Right lobe of liver (tissue), 6 donors: ENCODE results near the gene KLHDC1. TPM values are rescaled to one million over a fixed set of nuclear protein-coding genes. Genes with fewer than 3 reads are reported as not detected.
"Not testable (repeated sequence)": the region's sequence is repeated elsewhere in the genome, so short reads cannot be mapped to it uniquely, and the experiment has no call there.

Source experiments
- ATAC-seq, 4 donors: fragments of 200-7000 bp; cut with Tn5 transposase; one replicate each; pipeline ENCODE4 v1.9.1; 2020; ENCODE audit warnings: mild to moderate bottlenecking in 4 of 4, moderate library complexity in 4 of 4
- DNase-seq, 3 donors: peaks; one replicate each; pipeline ENCODE4 v3.0.0-alpha.2; 2020
- H3K27ac ChIP-seq, 3 donors: fragments of 200-600 bp; one replicate each; pipeline ENCODE4 v1.8.0; 2022
- H3K27me3 ChIP-seq, 2 donors: fragments of 200-600 bp; one replicate each; pipeline ENCODE4 v1.8.0; 2022
- H3K36me3 ChIP-seq, 4 donors: fragments of 200-600 bp; sonication (generic) in 1 of 4; one replicate each; pipeline versions ENCODE4 v1.5.1 to v1.8.0; 2017 to 2022; ENCODE audit warnings: control low read depth in 1 of 4
- H3K4me1 ChIP-seq, 4 donors: fragments of 200-600 bp; sonication (generic) in 1 of 4; one replicate each; pipeline versions ENCODE4 v1.5.1 to v1.8.0; 2017 to 2022; ENCODE audit warnings: control low read depth in 1 of 4
- H3K4me3 ChIP-seq, 3 donors: fragments of 200-600 bp; one replicate each; pipeline ENCODE4 v1.8.0; 2022
- H3K9me3 ChIP-seq, 4 donors: fragments of 200-600 bp; sonication (generic) in 1 of 4; one replicate each; pipeline versions ENCODE4 v1.5.1 to v1.8.0; 2017 to 2022; ENCODE audit warnings: control low read depth in 1 of 4
- POLR2A ChIP-seq: fragments of 450-650 bp; IDR thresholded peaks from one replicate; pipeline ENCODE4 v1.6.1; 2017; ENCODE audit warnings: antibody characterized with exemption, mild to moderate bottlenecking
- whole genome bisulfite sequencing: methylation state at CpG from one replicate; pipeline ENCODE4 v1.1.6; 2018; ENCODE audit warnings: low coverage, low lambda C conversion rate; ENCODE audit not compliant: insufficient coverage; ENCODE audit errors: missing lambda C conversion rate; 5-methylcytosine and 5-hydroxymethylcytosine counted together
- intact Hi-C, 2 donors: fragments of 100-400 bp; cut with DNase I; formaldehyde crosslinking; loops; one replicate each; pipeline versions ENCODE4 v1.11.2 to v1.14.1; 2022
- total RNA-seq, 6 experiments: library from RNA; depleted of rRNA in 2 of 6; stranded (reverse); fragments of >200 nt in 2 of 6; fragmentation: NEBNext Ultra II Directional in 3 of 6; extraction: Animal tissue kit (Norgen Biotek cat#: 25700) in 3 of 6; gene quantifications; one replicate each; pipeline versions ENCODE4 v1.1.0 to v1.2.4, GENCODE V29; 2016 to 2023
- TF ChIP-seq, protein P1 (sequence below), 4 donors: fragments of 200-600 bp in 3 of 4; fragments of 450-650 bp in 1 of 4; IDR thresholded peaks; one replicate each; pipeline versions ENCODE4 v1.5.1 to v1.8.0; 2016 to 2022; ENCODE audit warnings: antibody characterized with exemption in 4 of 4, mild to moderate bottlenecking in 2 of 4
- donor health status: DM: no; HTN: yes; CAD: no.
- donor health status: DM: no; HTN: no; CAD: no.
- donor health status: DM: no; HTN: no; CAD: no.
- donor health status: DM: no; HTN: yes; CAD: no.
- donor health status: DM: no; HTN: yes; CAD: no.

Gene KLHDC1
- total RNA-seq, 6 experiments from 2014 or later = 1.1 to 3.4 (median 2.1) TPM

GRCh38 chr14:49720744-49721143, 27.8 kb downstream of the KLHDC1 start:
- no peaks in the 10 kb centered on the region for H3K9me3 ChIP-seq
- ATAC-seq (no peak), DNase-seq (no peak)
- intact Hi-C loops = no loop called here
- H3K27ac ChIP-seq = no peak overlapping the region
- H3K4me1 ChIP-seq = no peaks in the 10 kb centered on the region
- peaks cover 0 to 4% (median under 1%) of the 10 kb centered on the region in 4 donors for H3K36me3 ChIP-seq
- no peak overlapping the region for H3K4me3 ChIP-seq
- TF ChIP-seq POLR2A = no peak
- TF ChIP-seq, protein P1, sequence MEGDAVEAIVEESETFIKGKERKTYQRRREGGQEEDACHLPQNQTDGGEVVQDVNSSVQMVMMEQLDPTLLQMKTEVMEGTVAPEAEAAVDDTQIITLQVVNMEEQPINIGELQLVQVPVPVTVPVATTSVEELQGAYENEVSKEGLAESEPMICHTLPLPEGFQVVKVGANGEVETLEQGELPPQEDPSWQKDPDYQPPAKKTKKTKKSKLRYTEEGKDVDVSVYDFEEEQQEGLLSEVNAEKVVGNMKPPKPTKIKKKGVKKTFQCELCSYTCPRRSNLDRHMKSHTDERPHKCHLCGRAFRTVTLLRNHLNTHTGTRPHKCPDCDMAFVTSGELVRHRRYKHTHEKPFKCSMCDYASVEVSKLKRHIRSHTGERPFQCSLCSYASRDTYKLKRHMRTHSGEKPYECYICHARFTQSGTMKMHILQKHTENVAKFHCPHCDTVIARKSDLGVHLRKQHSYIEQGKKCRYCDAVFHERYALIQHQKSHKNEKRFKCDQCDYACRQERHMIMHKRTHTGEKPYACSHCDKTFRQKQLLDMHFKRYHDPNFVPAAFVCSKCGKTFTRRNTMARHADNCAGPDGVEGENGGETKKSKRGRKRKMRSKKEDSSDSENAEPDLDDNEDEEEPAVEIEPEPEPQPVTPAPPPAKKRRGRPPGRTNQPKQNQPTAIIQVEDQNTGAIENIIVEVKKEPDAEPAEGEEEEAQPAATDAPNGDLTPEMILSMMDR (IDR thresholded peaks at IDR 0.05) = no peak
- no peaks in the 10 kb centered on the region for H3K27me3 ChIP-seq

DNA sequence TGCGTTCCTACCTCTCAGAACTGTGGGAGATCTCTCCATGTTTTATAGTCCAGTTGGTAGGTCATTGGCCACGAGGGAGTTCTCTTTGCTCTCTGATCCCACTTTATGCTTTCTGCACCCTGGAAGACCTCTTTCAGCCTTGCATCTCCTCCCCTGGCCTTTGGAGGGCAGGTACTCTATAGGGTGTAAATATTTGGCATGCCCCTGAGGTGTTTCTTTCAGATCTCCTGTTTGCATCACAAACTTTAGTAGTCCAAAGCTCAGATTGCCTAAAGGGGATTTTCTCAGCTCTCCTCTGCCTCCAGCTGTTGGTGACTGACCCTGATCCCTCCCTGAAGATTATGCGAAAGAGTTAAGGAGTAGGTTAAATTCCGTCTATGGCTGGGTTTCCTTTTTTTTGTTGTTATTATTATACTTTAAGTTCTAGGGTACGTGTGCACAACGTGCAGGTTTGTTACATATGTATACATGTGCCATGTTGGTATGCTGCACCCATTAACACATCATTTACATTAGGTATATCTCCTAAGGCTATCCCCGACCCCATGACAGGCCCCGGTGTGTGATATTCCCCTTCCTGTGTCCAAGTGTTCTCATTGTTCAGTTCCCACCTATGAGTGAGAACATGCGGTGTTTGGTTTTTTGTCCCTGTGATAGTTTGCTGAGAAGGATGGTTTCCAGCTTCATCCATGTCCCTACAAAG, 29.0 kb downstream of the KLHDC1 start:
- H3K27me3 ChIP-seq, intact Hi-C loops, H3K9me3 ChIP-seq, H3K27ac ChIP-seq, H3K4me1 ChIP-seq, H3K4me3 ChIP-seq, DNase-seq: not testable (repeated sequence)
- peaks cover 0 to 15% (median 5%) of the 10 kb centered on the region in 4 donors for H3K36me3 ChIP-seq
- 75% methylated on average over 9 of the region's 9 CpGs for WGBS
- peak; percentile 50 to 85 (median 69) for ATAC-seq

DNA sequence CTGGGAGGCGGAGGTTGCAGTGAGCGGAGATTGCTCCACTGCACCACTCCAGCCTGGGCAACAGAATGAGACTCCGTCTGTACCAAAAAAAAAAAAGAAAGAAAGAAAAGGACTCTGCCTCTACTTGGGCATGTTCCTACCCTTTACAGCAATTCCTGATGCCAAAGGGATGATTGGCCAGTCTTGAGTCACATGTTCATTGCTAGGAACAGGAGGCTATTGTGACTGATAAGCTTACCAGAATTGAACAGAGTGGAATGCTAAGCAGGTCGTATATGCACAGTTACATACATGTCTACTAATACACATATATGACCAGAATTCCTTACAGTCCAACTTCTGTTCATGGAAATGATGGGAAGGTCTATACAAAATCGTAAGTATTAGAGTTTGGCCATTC, 34.3 kb downstream of the KLHDC1 start:
- TF ChIP-seq, protein P1 (IDR thresholded peaks at IDR 0.05) = no peak
- TF ChIP-seq POLR2A = no peak
- Histone ChIP-seq H3K27ac (no peak overlapping the region), H3K4me1 (no peaks in the 10 kb centered on the region), H3K9me3 (no peaks in the 10 kb centered on the region), H3K36me3 (peaks cover 0 to 23% (median 5%) of the 10 kb centered on the region in 4 donors), H3K4me3 (no peak overlapping the region), H3K27me3 (no peaks in the 10 kb centered on the region)
- no peak for ATAC-seq
- intact Hi-C loops = no loop called here
- WGBS = 93% methylated on average over 2 of the region's 5 CpGs
- DNase-seq = no peak

DNA sequence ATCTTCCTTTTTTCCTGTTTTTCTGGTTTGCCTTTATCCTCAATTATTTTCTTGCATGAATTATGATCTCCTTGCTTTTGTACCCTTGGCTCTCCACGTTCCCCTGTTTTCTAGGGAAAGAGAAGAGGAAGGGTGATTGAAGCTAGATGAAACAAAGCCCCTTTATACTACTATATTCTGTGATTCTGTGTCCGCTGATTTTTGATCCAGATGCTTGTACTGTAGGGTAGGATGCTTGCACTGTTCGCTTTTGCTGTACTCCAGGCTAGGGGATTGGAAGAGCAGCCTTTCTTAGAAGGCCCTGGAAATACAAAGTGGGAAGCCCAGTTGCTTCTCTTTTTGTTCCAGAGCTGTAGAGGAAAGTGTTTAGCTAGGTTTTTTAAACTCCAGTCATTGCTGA, 40.0 kb downstream of the KLHDC1 start:
- Histone ChIP-seq H3K4me1 (no peaks in the 10 kb centered on the region), H3K36me3 (no peaks in the 10 kb centered on the region), H3K9me3 (no peaks in the 10 kb centered on the region), H3K27me3 (no peaks in the 10 kb centered on the region), H3K4me3 (no peak overlapping the region), H3K27ac (no peak overlapping the region)
- intact Hi-C loops = no loop called here
- DNase-seq (no peak), ATAC-seq (no peak)
- WGBS = 87% methylated on average over 3 of the region's 3 CpGs
- TF ChIP-seq, protein P1 (IDR thresholded peaks at IDR 0.05) = no peak
- no peak for TF ChIP-seq POLR2A

- Histone ChIP-seq H3K36me3 (no peaks in the 10 kb centered on the region), H3K4me1 (no peaks in the 10 kb centered on the region), H3K9me3 (no peaks in the 10 kb centered on the region), H3K27me3 (no peaks in the 10 kb centered on the region), H3K4me3 (no peak overlapping the region), H3K27ac (no peak overlapping the region)
- TF ChIP-seq POLR2A = no peak
- TF ChIP-seq, protein P1 (IDR thresholded peaks at IDR 0.05) = no peak
- DNase-seq (no peak), ATAC-seq (no peak)
- intact Hi-C loops = no loop called here
Observed at GRCh38 chr14:49733836-49734235, 40.9 kb downstream of the KLHDC1 start.

GRCh38 chr14:49735669-49736068, 42.7 kb downstream of the KLHDC1 start:
- 94% methylated on average over 3 of the region's 4 CpGs for WGBS
- H3K27ac ChIP-seq, H3K4me1 ChIP-seq, H3K36me3 ChIP-seq, H3K4me3 ChIP-seq, H3K9me3 ChIP-seq, intact Hi-C loops, ATAC-seq, DNase-seq, H3K27me3 ChIP-seq: not testable (repeated sequence)
